ENCODE results near the gene JUN. TPM values are rescaled to one million over a fixed set of nuclear protein-coding genes. Genes with fewer than 3 reads are reported as not detected.

Gene JUN
- total RNA-seq, 4 donors from 2014 or later = 137 to 458 (median 151) TPM

DNA sequence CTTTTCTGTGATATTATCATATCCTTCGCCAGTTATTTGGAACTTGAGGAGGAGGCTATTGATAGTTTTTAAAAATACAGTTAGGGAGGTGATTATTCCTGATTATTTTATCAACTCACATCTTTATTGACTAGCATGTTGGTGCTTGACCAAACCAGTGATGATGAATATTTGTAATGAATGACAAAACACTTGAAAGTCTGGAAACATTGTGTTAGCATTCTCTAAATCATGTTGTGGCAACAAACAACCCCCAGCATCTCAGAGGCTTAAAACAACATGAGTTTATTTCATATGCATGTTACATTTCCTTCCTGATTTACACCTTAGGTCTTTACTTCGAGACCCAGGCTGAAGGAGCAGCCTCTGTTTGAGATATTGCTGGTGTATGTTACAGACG, 10.7 kb upstream of the JUN start:
- 69% methylated on average over 3 of the region's 3 CpGs for WGBS
- Histone ChIP-seq H3K4me3 (no peak overlapping the region), H3K4me1 (peaks cover 7% of the 10 kb centered on the region), H3K27ac (no peak overlapping the region), H3K27me3 (no peaks in the 10 kb centered on the region), H3K9me3 (no peaks in the 10 kb centered on the region), H3K36me3 (no peaks in the 10 kb centered on the region)
- no peak for DNase-seq (ENCODE audit: low spot score in 2 of 2)
- no peak for TF ChIP-seq POLR2AphosphoS5 (IDR thresholded peaks at IDR 0.05)
- no peak for TF ChIP-seq EP300 (IDR thresholded peaks at IDR 0.05)
- TF ChIP-seq, protein P1, sequence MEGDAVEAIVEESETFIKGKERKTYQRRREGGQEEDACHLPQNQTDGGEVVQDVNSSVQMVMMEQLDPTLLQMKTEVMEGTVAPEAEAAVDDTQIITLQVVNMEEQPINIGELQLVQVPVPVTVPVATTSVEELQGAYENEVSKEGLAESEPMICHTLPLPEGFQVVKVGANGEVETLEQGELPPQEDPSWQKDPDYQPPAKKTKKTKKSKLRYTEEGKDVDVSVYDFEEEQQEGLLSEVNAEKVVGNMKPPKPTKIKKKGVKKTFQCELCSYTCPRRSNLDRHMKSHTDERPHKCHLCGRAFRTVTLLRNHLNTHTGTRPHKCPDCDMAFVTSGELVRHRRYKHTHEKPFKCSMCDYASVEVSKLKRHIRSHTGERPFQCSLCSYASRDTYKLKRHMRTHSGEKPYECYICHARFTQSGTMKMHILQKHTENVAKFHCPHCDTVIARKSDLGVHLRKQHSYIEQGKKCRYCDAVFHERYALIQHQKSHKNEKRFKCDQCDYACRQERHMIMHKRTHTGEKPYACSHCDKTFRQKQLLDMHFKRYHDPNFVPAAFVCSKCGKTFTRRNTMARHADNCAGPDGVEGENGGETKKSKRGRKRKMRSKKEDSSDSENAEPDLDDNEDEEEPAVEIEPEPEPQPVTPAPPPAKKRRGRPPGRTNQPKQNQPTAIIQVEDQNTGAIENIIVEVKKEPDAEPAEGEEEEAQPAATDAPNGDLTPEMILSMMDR (IDR thresholded peaks at IDR 0.05) = no peak
- no peak for TF ChIP-seq POLR2A (IDR thresholded peaks at IDR 0.05)

DNA sequence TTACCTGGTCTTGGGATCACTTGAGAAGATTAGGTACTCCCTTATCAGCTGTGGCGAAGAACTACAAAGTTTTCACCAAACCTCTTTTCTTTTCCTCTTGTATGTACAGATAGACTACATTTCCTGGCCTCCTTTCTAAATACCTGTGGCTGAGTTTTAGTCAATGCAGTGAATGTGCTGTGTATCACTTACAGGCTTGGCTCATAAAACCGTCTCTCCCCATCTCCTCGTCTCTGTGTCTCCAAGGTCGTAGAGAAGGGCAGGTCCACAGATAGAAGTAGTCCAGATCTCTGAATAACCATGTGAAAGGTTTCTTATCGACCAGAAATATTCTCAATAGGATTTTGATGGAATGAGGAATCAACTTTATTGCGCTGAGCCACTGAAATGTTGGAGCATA, 9.0 kb upstream of the JUN start:
- no peaks in the 10 kb centered on the region for H3K9me3 ChIP-seq
- DNase-seq (ENCODE audit: low spot score in 2 of 2) = no peak
- no peaks in the 10 kb centered on the region for H3K27me3 ChIP-seq
- WGBS = 87% methylated on average over 6 of the region's 6 CpGs
- no peak overlapping the region for H3K4me3 ChIP-seq
- TF ChIP-seq POLR2AphosphoS5 (IDR thresholded peaks at IDR 0.05) (no peak), POLR2A (IDR thresholded peaks at IDR 0.05) (no peak), EP300 (IDR thresholded peaks at IDR 0.05) (no peak)
- TF ChIP-seq, protein P1 (IDR thresholded peaks at IDR 0.05) = no peak
- H3K4me1 ChIP-seq = peaks cover 7% of the 10 kb centered on the region
- no peak overlapping the region for H3K27ac ChIP-seq
- peaks cover 3% of the 10 kb centered on the region for H3K36me3 ChIP-seq

DNA sequence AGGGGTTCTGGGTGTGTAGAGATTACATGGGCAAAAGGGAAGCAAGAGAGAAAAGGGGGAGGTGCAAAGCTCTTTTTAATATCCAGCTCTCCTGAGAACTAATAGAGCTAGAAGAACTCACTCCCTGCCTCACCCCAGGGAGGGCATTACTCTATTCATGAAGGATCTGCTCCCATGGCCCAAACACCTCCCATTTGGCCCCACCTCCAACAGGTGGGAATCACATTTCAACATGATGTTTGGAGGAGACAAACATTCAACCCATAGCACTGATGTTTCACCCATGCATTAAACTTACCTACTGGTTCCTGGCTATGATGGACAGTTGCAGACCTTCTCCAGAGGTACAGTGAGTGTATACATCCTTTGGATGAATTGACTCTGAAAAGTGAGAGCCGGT, 7.3 kb upstream of the JUN start:
- Histone ChIP-seq H3K27me3 (no peaks in the 10 kb centered on the region), H3K36me3 (peaks cover 3% of the 10 kb centered on the region), H3K4me3 (no peak overlapping the region), H3K4me1 (peaks cover 15% of the 10 kb centered on the region), H3K9me3 (no peaks in the 10 kb centered on the region), H3K27ac (no peak overlapping the region)
- WGBS = 89% methylated on average over 1 of the region's 1 CpG
- DNase-seq (ENCODE audit: low spot score in 2 of 2) = no peak
- TF ChIP-seq EP300 (IDR thresholded peaks at IDR 0.05) = no peak
- TF ChIP-seq, protein P1 (IDR thresholded peaks at IDR 0.05) = no peak
- TF ChIP-seq POLR2A (IDR thresholded peaks at IDR 0.05) = no peak
- no peak for TF ChIP-seq POLR2AphosphoS5 (IDR thresholded peaks at IDR 0.05)

DNA sequence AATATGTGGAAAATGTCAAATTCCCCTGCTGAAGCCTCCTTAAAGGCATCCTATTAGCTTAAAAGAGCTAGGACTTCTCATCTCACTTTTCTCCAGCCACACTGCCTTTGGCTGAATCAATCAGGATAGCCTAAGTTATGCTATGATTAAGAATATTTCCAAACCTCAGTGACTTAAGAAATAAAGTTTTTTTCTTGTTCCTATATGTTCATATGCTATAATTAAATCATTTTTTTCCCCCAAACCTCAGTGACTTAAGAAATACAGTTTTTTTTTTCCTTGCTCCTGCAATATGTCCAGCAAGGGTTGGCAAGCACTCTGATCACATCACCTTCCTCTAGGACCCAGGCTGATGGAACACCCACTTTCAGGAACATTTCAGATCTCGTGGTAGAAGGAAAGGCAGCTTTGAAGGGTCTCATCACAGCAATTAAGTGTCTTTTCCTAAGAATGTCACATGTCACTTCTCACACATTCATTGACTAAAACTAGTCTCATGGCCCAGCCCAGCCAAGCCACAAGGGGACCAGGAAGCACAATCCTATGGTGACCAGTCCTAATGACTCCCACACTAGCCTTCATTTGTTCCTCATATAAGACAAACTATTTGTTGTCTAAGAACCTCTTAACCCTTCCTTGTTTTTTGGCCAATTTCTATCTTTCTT, 6.3 kb upstream of the JUN start:
- Histone ChIP-seq H3K27me3 (no peaks in the 10 kb centered on the region), H3K4me3 (no peak overlapping the region), H3K4me1 (peaks cover 23% of the 10 kb centered on the region), H3K9me3 (no peaks in the 10 kb centered on the region), H3K27ac (no peak overlapping the region), H3K36me3 (peaks cover 3% of the 10 kb centered on the region)
- WGBS = 89% methylated on average over 1 of the region's 1 CpG
- TF ChIP-seq, protein P1 (IDR thresholded peaks at IDR 0.05) = no peak
- TF ChIP-seq POLR2A (IDR thresholded peaks at IDR 0.05) (no peak), EP300 (IDR thresholded peaks at IDR 0.05) (no peak), POLR2AphosphoS5 (IDR thresholded peaks at IDR 0.05) (no peak)
- no peak for DNase-seq (ENCODE audit: low spot score in 2 of 2)

DNA sequence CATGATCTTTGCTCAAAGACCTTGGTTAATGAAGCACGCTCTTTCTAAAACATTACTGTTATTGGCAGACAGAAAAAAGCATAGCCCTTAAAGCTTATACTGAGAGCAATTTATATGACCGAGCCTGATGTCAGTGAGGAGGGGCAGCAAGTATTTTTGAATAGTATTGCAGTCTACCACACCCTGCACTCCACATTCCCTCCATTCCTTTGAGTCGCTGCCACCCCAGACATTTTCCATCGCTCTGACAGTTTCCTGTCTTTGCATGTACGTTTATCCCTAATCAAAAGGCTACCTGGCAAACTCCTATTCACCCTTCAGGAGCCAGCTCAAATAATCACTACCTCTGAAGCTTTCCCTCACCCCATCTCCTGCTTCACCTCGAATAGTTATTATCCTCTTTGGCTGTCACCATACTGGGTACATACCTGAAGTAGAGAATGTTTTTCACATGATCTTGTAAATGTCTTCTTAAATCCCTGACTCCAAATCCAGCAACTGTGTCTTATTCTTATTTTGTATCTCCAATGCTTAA, 5.5 kb upstream of the JUN start:
- 57% methylated on average over 6 of the region's 6 CpGs for WGBS
- peaks cover 18% of the 10 kb centered on the region for H3K4me1 ChIP-seq
- no peaks in the 10 kb centered on the region for H3K9me3 ChIP-seq
- no peak for DNase-seq (ENCODE audit: low spot score in 2 of 2)
- no peaks in the 10 kb centered on the region for H3K27me3 ChIP-seq
- H3K4me3 ChIP-seq = no peak overlapping the region
- TF ChIP-seq POLR2AphosphoS5 (IDR thresholded peaks at IDR 0.05) (no peak), EP300 (IDR thresholded peaks at IDR 0.05) (no peak), POLR2A (IDR thresholded peaks at IDR 0.05) (no peak)
- TF ChIP-seq, protein P1 (IDR thresholded peaks at IDR 0.05) = no peak
- no peak overlapping the region for H3K27ac ChIP-seq
- H3K36me3 ChIP-seq = peaks cover 3% of the 10 kb centered on the region
